Activated naive CD4-positive, alpha-beta T cell treated with anti-CD3 and anti-CD28 coated beads for 36 hours (primary cell): ENCODE measurements around the gene UBTD1. TPM values are rescaled to one million over a fixed set of nuclear protein-coding genes. Genes with fewer than 3 reads are reported as not detected.

Experiments
- CTCF ChIA-PET: fragments of 350-600 bp; sonication (Branson Sonifier 250); formaldehyde crosslinking; loops from one replicate; lab custom pipeline; 2021; ENCODE audit warnings: antibody characterized with exemption; lab: Charles Lee
- DNase-seq: peaks from one replicate; pipeline ENCODE4 v3.0.0-alpha.2; 2020
- H3K27ac Mint-ChIP-seq: one replicate; pipeline ENCODE4 v1.8.0; 2021; ENCODE audit warnings: mild to moderate bottlenecking, mixed read lengths
- H3K27me3 Mint-ChIP-seq: one replicate; pipeline ENCODE4 v1.8.0; 2021; ENCODE audit warnings: low read depth, mixed read lengths
- H3K36me3 Mint-ChIP-seq: one replicate; pipeline ENCODE4 v1.8.0; 2021; ENCODE audit warnings: low read depth, mixed read lengths
- H3K4me1 Mint-ChIP-seq: one replicate; pipeline ENCODE4 v1.8.0; 2021; ENCODE audit warnings: low read depth, mixed read lengths
- H3K4me3 Mint-ChIP-seq: one replicate; pipeline ENCODE4 v1.8.0; 2021; ENCODE audit warnings: mild to moderate bottlenecking, moderate library complexity, mixed read lengths
- H3K9me3 Mint-ChIP-seq: one replicate; pipeline ENCODE4 v1.8.0; 2021; ENCODE audit warnings: mixed read lengths
- intact Hi-C: fragments of 100-400 bp; cut with micrococcal nuclease; formaldehyde crosslinking; loops from one replicate; pipeline ENCODE4 v1.15.1; 2023
- total RNA-seq, 2 experiments: library from RNA; stranded (reverse); gene quantifications; one replicate each; pipeline ENCODE4 v1.2.3, GENCODE V29; 2021

UBTD1 gene
- total RNA-seq, 2 experiments from 2014 or later, result 0.86 to 1.3 TPM

DNA sequence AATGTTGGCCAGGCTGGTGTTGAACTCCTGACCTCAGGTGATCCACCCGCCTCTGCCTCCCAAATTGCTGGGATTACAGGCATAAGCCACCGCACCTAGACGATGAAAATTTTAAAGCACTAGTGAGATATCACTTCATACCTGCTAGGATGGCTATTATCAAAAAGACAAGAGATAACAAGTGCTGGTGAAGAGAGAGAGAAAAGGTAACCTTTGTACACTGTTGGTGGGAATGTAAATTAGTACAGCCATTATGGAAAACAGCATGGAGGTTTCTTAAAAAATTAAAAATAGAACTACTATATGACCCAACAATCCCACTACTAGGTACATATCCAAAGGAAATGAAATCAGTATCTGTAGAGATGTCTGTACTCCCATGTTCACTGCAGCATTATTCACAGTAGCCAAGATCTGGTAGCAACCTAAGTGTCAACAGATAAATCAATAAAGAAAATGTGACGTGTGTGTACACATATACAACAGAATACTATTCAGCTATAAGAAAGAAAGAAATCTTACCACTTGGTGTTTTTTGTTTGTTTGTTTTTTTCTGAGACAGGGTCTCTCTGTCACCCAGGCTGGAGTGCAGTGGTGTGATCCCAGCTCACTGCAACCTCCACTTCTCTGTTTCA is 13.0 kb upstream of the UBTD1 start:
- CTCF ChIA-PET, result interaction anchor here (0.5 kb wide), 1 partner anchor 68 kb away, joined by 3 read pairs; no protein-coding TSS in a partner anchor
- no peak for DNase-seq
- Mint-ChIP-seq H3K27me3 (no peaks in the 10 kb centered on the region), H3K9me3 (no peaks in the 10 kb centered on the region), H3K4me1 (peaks cover 28% of the 10 kb centered on the region), H3K36me3 (peaks cover 13% of the 10 kb centered on the region), H3K27ac (no peak overlapping the region), H3K4me3 (no peak overlapping the region)
- intact Hi-C loops, result no loop called here

DNA sequence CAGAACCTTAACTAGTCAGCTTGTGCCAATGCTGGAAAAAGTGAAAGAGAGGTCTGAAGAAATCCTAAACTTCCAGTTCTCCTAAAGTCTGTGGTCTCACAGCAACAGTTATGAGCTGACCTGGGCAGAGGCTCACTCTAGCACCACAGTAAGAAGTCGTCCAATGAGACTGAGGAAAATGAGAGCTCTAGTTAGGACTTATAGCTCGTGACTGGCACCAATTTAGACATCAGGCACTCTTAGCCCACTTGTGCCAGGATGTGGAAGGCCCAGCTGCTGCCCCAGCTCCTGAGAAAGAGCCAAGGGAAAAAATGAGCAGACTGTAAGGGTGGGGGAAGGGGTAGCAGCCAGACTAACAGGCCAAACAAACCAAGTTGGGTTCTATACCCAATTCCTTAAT is 8.1 kb upstream of the UBTD1 start:
- CTCF ChIA-PET, result interaction anchor here (1.3 kb wide), 1 partner anchor 64 kb away, joined by 3 read pairs; no protein-coding TSS in a partner anchor
- Mint-ChIP-seq H3K27me3 (no peaks in the 10 kb centered on the region), H3K9me3 (no peaks in the 10 kb centered on the region), H3K4me3 (no peak overlapping the region), H3K27ac (no peak overlapping the region), H3K36me3 (peaks cover 13% of the 10 kb centered on the region), H3K4me1 (peaks cover 52% of the 10 kb centered on the region)
- no peak for DNase-seq
- intact Hi-C loops, result no loop called here

DNA sequence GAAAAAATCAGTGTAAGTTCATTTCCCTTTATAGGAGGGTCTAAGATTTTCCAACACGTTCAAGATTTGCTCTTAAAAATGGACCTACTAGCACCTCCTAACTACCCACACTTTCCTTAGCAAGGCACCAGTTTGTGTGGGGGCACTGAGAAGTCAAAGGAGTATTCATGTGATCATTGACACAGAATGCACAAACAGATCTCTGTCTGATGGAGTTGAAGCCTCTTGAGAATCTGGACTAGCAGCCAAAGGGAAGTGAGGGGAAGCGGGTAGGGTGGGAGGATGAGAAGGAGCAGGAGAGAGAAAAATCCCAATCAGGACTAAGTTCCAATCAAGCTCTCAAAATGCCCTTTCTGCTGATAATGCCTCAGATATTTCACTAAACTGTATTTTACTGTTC is 4.6 kb upstream of the UBTD1 start:
- CTCF ChIA-PET, result interaction anchor here (0.8 to 1.1 kb wide), 3 partner anchors 58 to 83 kb away, joined by 3 read pairs; no protein-coding TSS in a partner anchor
- peaks cover 56% of the 10 kb centered on the region for H3K4me1 Mint-ChIP-seq
- H3K27me3 Mint-ChIP-seq, result no peaks in the 10 kb centered on the region
- no peak overlapping the region for H3K27ac Mint-ChIP-seq
- intact Hi-C loops, result no loop called here
- H3K9me3 Mint-ChIP-seq, result no peaks in the 10 kb centered on the region
- DNase-seq, result no peak
- H3K36me3 Mint-ChIP-seq, result peaks cover 11% of the 10 kb centered on the region
- H3K4me3 Mint-ChIP-seq, result no peak overlapping the region

DNA sequence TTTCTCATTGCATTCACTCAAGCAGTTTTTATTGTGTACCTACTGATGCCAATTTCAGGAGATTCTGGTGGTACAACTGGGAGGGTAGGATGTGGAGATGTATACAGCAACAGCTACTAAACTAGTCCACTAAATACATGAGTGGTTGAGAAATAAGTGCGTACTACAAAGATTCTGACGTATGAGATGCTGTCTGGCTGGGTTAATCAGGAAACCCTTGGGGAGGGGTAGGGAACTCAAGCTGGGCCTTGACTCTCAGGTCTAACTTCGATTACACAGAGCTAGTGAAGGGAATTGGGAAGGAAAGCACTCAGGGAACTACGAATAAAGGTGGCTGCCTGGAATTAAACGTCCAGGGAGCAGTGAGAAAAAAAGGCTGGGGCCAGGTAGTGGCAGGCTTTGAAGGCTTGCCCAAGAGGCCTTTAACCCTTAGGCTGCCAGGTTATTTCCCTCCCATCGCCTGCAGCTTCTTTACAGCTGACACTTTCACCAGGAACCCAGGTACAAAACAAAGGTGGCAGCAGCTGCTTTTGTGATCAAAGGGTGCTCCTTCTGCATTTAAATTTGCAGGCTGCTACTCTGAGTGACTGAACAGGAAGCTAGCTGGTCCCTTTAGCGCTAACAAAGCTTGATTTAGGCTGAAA is 3.7 kb upstream of the UBTD1 start:
- peaks cover 56% of the 10 kb centered on the region for H3K4me1 Mint-ChIP-seq
- peak; percentile 24 for DNase-seq
- H3K4me3 Mint-ChIP-seq, result peak overlapping the region; percentile 16
- peak overlapping the region; percentile 57 for H3K27ac Mint-ChIP-seq
- CTCF ChIA-PET, result interaction anchor here (0.8 to 1.1 kb wide), 4 partner anchors 15 to 84 kb away, joined by 3 read pairs; no protein-coding TSS in a partner anchor
- H3K36me3 Mint-ChIP-seq, result peaks cover 11% of the 10 kb centered on the region
- no peaks in the 10 kb centered on the region for H3K9me3 Mint-ChIP-seq
- peaks cover 5% of the 10 kb centered on the region for H3K27me3 Mint-ChIP-seq
- intact Hi-C loops, result loop anchor here (5.0 kb wide), 1 partner anchor 908 kb away; the partner anchor contains the start of gene TM9SF3

DNA sequence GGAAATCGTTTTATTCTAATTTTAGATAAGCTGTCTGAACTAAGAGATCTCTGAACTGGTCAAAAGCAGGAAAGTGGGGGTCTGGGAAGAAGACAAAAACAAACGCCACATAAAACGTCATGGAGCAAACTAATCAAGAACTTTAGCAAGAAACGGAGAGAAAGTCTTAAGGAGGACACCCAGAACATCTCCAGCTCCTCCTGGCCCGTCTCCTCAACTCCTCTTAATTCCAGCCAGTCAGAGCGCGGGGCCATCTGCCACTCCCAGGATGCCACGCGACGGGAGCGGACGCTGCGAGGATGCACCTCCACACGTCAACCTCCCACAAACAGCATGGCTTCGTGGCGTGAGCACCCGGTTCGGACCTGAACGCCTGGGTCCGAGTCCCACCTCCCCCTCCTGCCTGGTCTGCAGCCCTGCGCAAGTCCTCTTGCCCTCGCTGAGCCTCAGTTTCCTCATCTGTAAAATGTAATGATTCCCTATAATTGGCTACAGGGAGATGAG is 1.1 kb upstream of the UBTD1 start:
- peak; percentile 90 for DNase-seq
- H3K27me3 Mint-ChIP-seq, result peaks cover 21% of the 10 kb centered on the region
- no peaks in the 10 kb centered on the region for H3K9me3 Mint-ChIP-seq
- CTCF ChIA-PET, result interaction anchor here (0.6 to 1.5 kb wide), 3 partner anchors 10 to 798 kb away, joined by 3 to 5 read pairs (median 3); no protein-coding TSS in a partner anchor
- peak overlapping the region; percentile 87 for H3K4me3 Mint-ChIP-seq
- H3K36me3 Mint-ChIP-seq, result peaks cover 11% of the 10 kb centered on the region
- peaks cover 45% of the 10 kb centered on the region for H3K4me1 Mint-ChIP-seq
- intact Hi-C loops, result loop anchor here (1.0 to 5.0 kb wide), 14 partner anchors 34 to 910 kb away; partner anchors contain the start of genes ARHGAP19, AVPI1, EXOSC1 and PGAM1
- H3K27ac Mint-ChIP-seq, result peak overlapping the region; percentile 94

DNA sequence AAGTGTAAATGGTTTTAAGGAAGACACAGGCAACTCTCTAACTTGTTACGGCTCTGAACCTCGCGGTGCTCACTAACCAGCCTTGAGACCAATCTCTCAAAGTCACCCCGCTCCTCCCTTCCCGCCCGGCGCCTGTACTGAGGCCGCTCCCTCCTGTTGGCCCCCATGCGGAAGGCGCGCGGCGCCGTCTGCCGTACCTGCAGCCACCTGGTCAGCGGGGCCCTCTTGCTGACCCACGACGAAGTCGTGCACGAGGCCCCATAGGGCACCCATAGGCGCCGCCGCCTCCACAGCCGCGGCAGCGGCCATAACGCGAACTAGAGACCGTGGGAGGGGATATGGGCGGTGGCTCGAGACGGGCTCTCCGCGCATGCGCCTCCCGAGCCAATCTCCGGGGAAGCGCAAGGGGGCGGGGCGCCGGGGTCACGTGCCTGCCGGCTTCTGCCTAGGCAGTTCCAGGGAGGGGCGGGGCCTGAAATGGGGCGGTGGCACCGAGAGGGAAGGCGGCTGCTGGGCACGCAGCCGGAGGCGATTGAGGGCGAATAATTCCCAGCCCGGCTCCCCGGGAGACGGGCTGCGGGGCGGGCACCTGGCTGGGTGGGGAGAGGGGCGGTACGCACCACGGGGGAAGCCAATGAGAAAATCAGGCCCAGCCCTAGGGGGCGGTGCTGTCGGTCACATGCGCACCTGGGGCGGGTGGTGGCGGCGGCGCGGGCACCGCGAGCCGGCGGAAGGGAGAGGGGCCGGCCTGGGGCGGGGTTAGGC is 466 bp upstream of the UBTD1 start, which contains the start of gene MMS19:
Gene MMS19 (minus strand): TSS at position 347 of the 765 bp plus-strand sequence. CDS start 38 bp downstream, at position 309.
- peak within 1 kb of the TSS; percentile 94 for H3K27ac Mint-ChIP-seq
- DNase-seq, result peak; percentile 99
- peaks cover 21% of the 10 kb centered on the region for H3K27me3 Mint-ChIP-seq
- no peaks in the 10 kb centered on the region for H3K9me3 Mint-ChIP-seq
- H3K36me3 Mint-ChIP-seq, result peaks cover 10% of the 10 kb centered on the region
- H3K4me3 Mint-ChIP-seq, result peak within 1 kb of the TSS; percentile 87
- CTCF ChIA-PET, result interaction anchor here (1.3 to 2.1 kb wide), 2 partner anchors 56 kb away, joined by 5 to 6 read pairs; no protein-coding TSS in a partner anchor
- peaks cover 41% of the 10 kb centered on the region for H3K4me1 Mint-ChIP-seq
- intact Hi-C loops, result loop anchor here (1.0 to 5.0 kb wide), 14 partner anchors 35 to 911 kb away; partner anchors contain the start of genes ARHGAP19, AVPI1, EXOSC1 and PGAM1

DNA sequence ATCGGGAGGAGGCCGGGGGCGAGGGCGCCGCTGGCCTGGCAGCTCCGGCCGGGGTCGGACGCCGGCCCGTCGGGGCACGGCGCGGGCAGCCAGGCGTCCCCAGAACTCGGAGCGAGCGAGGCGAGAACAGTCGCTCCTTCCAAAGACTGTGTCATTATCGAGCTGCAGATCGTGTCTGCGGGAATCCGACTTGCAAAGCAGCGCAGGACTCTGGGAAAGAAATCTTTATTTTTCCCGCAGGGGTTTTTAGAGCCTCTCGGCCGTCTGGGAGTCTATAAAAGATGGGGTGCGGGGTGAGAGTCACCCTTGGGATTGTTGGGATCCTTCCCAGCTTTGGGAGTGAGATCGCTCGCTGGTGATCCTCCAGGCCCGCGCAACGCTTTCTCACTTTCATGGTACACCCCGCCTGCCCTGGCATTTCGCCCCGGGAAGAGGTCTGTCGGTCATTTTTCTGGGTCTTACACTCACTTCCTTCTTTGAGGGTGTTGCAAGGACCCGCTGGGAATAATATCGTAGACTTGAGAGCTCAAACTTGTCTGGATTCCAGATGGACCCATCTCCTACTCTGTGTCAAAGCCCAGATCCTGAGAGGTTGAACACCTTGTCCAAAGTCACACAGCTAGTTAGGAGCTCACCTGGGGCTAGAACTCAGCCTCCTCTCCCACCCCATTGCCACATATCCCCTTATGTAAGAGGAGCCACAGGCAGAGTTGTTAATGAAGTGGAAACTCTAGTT is 1.0 kb downstream of the UBTD1 start:
- no peaks in the 10 kb centered on the region for H3K9me3 Mint-ChIP-seq

DNA sequence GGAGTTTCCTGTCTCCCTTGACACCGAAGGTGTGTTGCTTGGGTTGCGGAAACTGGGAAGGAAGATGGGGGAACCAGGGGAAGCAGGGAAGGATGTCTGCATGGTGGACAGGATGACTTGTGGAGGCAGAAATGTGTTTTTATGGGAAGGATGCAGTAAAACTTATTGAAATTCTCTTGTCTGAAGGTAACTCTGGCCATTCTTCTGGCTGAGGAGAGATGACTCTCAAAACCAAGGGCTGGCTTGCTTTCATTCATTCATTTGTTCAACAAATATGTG is 1.5 kb downstream of the UBTD1 start:
- CTCF ChIA-PET, result interaction anchor here (0.7 to 2.1 kb wide), 3 partner anchors 10 to 54 kb away, joined by 3 to 6 read pairs (median 4); no protein-coding TSS in a partner anchor
- Mint-ChIP-seq H3K27ac (no peak overlapping the region), H3K9me3 (no peaks in the 10 kb centered on the region), H3K4me1 (peaks cover 26% of the 10 kb centered on the region), H3K27me3 (peaks cover 21% of the 10 kb centered on the region), H3K36me3 (peaks cover 4% of the 10 kb centered on the region), H3K4me3 (no peak overlapping the region)
- no peak for DNase-seq
- intact Hi-C loops, result no loop called here

More for the DNA sequence above, 1.0 kb downstream of the UBTD1 start:
- CTCF ChIA-PET, result interaction anchor here (0.6 to 2.1 kb wide), 4 partner anchors 32 to 54 kb away, joined by 4 to 6 read pairs (median 4); no protein-coding TSS in a partner anchor
- Mint-ChIP-seq H3K36me3 (peaks cover 4% of the 10 kb centered on the region), H3K4me3 (peak overlapping the region; percentile 46), H3K27me3 (peaks cover 21% of the 10 kb centered on the region), H3K4me1 (peaks cover 31% of the 10 kb centered on the region), H3K27ac (no peak overlapping the region)
- no peak for DNase-seq
- intact Hi-C loops, result loop anchor here (5.0 kb wide), 1 partner anchor 912 kb away; the partner anchor contains the start of gene TM9SF3

DNA sequence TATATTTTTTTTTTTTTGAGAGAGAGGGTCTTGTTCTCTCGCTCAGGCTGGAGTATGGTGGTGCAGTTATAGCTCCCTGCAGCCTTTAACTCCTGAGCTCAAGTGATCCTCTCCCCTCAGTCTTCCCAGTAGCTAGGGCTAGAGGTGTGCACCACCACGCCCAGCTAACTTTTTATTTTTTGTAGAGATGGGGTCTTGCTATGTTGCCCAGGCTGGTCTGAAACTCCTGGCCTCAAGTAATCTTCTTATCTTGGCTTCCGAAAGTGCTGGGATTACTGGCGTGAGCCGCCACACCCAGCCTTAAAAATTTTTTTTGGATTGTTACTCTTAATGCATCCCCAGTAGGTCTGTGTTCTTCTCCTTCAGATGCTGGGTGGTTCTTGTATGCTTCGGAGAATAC is 4.2 kb downstream of the UBTD1 start:
- Mint-ChIP-seq H3K4me1 (peaks cover 4% of the 10 kb centered on the region), H3K27ac (no peak overlapping the region), H3K36me3 (peaks cover 1% of the 10 kb centered on the region), H3K27me3 (peaks cover 21% of the 10 kb centered on the region), H3K9me3 (no peaks in the 10 kb centered on the region), H3K4me3 (no peak overlapping the region)
- intact Hi-C loops, result no loop called here
- DNase-seq, result no peak
- CTCF ChIA-PET, result interaction anchor here (0.9 to 1.4 kb wide), 2 partner anchors 32 to 69 kb away, joined by 3 to 4 read pairs; no protein-coding TSS in a partner anchor

DNA sequence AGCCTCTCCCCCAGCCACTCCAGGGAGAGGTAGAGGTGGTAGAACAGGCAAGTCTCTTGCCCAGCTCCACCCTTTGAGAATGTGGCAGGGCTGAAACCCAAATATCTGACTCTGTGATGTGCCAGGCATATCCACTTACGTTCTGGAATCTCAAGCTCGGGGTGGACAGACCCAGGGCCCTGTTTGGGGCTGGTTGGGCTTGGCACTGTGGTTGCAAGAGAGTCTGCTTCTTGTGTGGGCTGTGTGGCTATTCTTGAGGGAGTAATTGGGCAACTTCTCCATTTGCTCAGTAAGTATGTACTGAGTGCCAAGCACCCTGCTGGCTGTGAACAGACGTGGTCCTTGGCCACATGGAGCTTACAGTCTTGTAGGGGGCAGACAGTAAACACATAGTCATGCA is 4.7 kb downstream of the UBTD1 start:
- Mint-ChIP-seq H3K4me1 (peaks cover 4% of the 10 kb centered on the region), H3K27ac (no peak overlapping the region), H3K36me3 (no peaks in the 10 kb centered on the region), H3K4me3 (no peak overlapping the region), H3K27me3 (peaks cover 21% of the 10 kb centered on the region), H3K9me3 (no peaks in the 10 kb centered on the region)
- no peak for DNase-seq
- intact Hi-C loops, result no loop called here
- CTCF ChIA-PET, result interaction anchor here (1.4 kb wide), 1 partner anchor 32 kb away, joined by 4 read pairs; no protein-coding TSS in a partner anchor

DNA sequence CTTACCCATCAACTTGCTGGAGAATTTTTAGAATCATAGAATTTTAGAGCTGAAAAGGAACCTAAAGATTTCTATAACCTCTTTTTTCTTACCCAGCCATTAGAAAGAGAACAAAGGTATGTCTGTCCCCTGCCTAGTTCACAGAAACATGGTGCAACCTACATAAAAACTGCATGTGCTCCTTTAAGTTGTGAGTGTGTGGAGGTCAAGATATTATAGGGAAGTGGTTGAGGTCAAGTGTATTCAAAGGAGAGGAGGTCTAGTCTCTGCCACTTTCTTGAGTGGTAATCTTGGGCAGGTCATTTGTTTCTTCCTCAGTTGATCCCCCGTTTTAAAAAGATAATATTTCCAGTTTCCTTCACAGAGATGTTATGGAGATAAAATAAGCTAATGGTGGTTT is 6.4 kb downstream of the UBTD1 start:
- Mint-ChIP-seq H3K4me1 (no peaks in the 10 kb centered on the region), H3K4me3 (no peak overlapping the region), H3K27ac (no peak overlapping the region), H3K9me3 (no peaks in the 10 kb centered on the region), H3K36me3 (no peaks in the 10 kb centered on the region), H3K27me3 (peaks cover 15% of the 10 kb centered on the region)
- intact Hi-C loops, result no loop called here
- CTCF ChIA-PET, result no interaction called here
- no peak for DNase-seq
